COR-L47 (cell line): ENCODE results near the gene MDP1.

Experiments
- DNase-seq: peaks from one replicate; lab custom pipeline; 2025; lab: John Stamatoyannopoulos, UW

Gene MDP1

DNA sequence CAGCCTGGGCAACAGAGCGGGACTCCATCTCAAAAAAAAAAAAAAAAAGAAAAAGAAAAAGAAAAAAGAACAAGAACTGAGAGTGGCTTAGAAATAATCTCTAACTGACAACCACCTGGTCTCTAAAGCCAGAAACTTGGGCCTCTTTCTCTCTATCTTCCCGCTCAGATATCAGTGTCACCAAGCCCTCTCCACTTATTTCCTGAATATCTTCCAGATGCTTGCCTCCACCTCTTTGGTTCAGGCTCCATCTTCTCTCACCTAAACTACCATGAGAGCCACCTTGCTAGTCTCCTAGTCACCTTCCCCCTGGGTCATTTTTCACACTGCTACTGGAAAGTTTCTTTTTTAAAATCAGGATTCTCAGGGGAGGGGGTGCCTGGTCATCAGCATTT, 18.8 kb downstream of the MDP1 start:
- DNase-seq, result no peak

DNA sequence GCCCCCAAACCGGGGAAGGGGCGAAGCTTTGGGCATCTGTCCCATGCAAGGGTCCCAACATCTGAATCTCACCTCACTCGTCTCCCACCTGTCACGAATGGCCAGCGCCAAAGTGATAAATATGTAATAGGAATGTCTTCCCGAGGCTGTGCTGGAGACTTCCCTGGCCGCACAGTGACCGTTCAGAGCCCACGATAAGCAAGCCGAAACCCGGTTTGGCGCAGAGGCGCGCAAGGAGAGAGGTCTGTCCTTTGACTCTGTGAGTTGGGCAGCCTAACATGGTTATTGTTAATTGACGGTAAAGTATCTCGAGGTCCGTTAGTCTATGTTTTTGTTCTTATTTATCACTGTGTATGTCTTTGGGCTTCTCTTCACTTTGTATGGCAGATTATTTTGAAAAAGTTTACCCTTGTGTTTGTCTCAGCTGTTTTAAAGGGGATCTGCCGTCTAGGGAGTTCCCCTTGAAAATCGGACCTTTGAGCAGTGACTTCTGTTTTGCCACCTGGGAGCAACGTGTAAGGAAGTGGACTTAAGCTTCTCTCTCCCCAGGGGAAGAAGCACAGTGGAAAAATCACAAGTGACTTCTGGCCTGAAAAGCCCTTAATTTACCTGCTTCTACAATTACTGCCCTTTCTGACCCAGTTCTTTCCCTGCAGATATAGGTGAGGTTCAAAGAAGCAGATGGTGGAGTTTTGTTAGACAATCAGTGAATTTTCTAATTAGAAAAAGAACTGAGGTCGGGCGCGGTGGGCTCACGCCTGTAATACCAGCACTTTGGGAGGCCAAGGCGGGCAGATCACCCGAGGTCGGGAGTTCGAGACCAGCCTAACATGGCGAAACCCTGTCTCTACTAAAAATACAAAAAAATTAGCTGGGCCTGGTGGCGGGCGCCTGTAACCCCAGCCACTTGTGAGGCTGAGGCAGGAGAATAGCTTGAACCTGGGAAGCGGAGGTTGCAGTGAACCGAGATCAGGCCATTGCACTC, 19.5 kb downstream of the MDP1 start:
- no peak for DNase-seq

DNA sequence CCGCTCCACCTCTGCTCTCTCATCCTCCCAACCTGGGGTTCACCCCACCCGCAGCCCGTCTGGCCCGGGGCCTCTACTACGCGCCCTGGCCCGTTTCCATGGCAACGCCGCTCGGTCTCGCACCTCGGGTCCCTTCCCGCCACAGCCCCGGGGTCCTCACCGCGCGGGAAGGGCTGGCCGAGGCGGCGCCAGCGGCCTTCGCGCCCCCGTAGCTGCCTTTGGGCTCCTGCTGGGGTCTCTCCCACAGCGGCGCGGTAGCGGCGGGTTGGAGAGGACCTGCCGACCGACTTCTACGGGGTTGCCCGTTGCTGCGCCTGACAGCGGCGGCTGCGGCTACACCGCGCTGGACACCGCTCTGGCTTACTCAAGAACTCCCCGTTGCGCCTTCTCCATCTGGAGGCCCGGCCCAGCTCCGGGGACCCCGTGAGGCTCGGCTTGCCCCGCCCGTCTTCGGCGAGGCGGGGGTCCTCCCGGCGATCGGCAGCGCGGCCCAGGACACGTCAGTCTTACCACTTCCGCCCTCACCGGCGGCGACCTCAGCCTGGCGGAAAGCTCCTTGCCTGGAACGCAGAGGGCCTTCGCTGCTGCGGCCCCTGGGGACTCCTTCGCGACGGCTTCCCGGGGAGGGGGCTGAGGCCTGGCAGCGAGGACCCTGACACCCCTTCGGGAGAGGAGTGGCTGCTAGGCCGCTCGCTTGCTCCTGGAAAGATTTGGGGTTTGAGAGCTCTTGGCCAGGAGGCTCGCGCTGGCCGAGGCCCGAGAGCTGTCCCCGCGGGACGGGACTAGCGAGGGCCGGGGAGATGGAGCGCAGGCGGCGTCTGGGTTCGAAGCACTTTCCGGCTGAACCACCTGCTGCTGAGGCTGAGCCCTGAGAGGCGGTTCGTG, 20.4 kb downstream of the MDP1 start, which contains the start of gene TM9SF1:
TM9SF1 (minus strand) TSS at position 256 of the 885 bp plus-strand sequence. CDS start 422 bp downstream, outside the sequence.
- peak; percentile 76 for DNase-seq

DNA sequence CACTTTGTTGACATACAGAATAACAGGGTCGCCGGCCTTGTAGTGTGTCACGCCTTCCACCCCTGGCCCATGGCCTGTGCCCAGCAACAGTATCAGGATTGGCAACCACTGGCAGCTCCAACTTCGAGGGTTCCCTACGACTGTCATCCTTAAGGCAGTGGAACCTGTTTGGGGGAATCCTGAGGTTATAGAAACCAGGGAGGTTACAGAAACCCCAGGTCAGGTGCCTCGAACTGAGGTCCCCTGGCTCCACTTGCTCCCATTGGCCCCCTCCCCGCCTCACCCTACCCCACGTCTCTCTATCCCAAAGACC, 21.0 kb downstream of the MDP1 start:
- no peak for DNase-seq

DNA sequence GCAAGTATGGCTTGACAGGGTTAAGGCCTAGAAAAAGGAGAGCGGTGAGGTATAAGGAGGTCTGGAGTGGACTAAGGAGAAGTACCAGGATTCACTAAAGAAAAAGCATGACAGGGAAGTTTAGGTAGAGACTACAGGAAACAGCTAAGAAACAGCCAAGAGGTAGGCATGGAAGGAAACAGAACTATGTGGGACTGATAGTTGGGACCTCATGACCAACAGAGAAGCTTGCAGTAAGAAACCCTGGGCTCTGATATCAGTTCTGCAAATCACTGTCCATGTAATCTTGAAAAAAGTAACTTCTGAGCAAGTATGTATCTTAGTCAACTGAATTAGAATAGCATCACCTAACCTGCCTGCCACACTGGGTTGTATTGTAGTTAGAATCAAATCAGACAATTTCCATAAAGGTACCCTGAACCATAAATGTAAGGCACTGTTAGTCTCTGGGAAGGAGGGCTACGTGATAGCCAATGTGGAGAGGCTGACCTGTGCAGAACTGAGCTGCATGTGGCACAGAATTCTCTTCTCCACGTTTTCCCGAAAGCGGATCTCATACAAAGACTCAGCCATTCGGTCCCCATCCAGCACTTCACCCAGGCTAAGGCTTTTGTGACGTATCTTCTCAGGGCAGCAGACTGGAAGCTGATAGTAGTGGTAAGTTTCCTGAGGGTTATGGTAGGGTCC, 21.5 kb downstream of the MDP1 start:
- DNase-seq, result no peak

DNA sequence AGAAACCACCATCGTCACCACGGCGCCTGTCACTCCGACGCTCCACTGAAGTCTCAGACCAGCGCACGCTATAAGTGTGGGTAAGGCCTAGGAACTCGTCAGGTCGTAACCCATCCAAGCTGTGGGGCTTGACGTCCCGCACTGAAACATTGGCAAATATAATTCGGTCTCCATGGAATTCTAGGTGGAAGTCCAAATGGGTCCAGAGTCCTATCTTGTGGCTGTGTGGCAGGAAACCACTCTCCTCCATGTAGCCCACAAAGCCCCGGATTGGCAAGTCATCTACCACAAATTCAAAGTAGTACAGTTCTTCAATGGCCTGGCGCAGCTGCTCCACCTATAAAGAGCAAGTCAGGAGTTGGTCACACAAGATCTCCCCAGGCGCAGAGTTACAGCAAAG, 22.9 kb downstream of the MDP1 start:
- no peak for DNase-seq

DNA sequence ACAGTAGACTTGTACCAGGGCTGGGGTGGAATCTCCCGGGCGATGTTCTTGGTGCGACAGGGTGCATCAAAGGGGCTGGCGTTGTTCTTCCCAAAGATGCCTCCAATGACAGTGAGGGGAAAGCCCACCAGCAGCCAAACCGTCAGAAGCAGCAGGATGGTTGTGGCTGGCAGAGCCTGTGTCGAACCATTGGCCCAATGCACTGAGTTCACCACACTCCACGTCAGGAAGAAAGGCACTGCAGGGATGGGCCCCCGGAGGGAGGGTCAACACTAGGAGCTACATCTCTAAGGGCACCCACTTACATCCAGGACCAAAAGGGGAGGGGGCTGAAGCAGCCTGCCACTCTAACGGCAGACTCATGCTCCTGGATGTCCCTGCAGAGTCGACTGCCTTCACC, 25.4 kb downstream of the MDP1 start:
- no peak for DNase-seq

DNA sequence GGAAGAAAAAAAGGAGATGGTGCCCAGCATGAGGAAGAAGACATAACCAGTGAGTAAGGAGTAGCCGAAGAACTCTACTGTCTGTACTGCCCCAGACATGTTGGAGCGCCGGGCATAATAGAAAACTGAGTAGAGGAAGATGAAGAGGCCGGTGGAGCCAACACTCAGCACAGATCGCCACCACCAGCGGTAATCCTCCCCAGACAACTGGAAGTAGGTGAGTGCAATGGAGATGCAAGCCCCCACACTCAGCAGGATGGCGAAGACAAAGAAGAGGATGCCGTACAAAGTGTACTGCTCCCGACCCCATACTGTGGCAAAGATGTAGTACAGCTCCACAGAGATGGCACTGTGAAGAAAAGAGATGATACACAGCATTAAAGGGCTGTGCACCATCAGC, 26.4 kb downstream of the MDP1 start:
- DNase-seq, result no peak

DNA sequence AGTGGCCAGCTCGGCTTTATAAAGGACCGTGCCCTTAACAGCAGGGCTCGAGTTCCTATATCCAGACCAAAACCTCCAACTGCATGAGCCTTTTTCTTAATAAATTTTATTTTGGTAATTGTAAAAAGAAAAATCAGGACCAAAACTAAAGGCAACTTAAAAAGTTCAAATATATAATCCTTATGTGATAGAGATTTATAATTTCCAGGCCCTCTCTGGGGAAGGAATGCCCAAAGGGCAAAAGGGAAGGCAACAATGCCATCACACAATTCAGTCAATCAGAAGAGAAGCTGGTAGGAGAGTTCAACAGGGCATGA, 26.8 kb downstream of the MDP1 start:
- no peak for DNase-seq

DNA sequence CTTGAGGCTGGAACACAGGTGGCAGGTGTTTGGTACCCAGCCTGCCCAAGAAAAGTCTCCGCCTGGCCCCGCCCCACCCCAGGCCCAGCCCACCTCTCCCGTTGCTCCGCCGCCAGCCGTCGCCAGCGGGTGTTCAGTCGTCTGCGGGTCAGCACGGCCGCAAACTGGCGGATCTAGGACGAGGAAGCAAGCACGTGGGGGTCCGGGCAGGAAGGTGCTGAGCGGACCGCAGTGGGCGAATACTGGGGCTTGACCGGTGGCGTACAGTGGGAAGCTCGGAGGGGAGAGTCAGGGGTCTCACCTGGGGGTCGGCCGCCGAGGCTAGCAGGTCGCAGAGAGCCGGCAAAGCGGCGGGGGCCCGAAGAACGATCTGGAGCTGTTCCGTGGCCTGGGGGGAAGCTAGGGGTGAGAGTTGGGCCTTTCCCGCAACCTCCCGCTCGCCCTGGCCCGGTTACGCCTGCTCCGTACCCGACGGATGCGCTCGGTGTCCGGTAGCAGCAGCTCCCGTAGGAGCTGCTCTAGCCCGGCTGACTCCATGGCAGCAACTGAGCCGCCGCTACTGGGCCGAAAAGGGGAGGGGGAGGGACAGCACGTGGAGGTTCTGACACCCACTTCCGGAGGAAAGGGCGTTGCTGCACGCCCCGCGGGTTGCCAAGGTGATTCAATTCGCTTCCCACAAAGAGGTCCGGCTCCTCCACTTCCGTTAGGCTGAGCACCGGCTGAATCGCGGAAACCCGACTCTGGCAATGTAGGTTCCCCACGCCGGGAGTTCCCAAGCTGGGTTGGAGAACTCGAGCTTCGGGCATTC, 27.4 kb downstream of the MDP1 start, which contains the start of gene IPO4:
IPO4 (minus strand) TSS at position 566 of the 808 bp plus-strand sequence; CDS start at position 537, 29 bp downstream.
- DNase-seq, result peak; percentile 98

DNA sequence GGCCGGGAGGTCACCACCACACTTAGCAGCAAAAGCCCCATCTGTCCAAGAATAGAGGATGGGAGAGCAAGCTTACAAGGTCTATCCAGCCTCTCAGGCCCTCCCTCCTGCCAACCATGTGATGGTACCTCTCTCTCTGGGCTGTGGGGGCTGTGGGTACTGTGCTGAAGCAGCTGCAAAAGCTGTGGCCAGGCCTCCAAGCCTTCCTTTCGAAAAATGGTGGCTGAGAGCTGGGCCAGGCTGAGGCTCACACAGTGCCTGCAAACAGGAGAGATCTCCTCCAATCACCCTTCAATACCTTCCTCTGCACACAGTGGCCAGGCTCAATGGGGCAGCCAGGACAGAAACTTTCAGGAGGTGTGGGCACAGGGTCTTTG, 28.3 kb downstream of the MDP1 start:
- no peak for DNase-seq

DNA sequence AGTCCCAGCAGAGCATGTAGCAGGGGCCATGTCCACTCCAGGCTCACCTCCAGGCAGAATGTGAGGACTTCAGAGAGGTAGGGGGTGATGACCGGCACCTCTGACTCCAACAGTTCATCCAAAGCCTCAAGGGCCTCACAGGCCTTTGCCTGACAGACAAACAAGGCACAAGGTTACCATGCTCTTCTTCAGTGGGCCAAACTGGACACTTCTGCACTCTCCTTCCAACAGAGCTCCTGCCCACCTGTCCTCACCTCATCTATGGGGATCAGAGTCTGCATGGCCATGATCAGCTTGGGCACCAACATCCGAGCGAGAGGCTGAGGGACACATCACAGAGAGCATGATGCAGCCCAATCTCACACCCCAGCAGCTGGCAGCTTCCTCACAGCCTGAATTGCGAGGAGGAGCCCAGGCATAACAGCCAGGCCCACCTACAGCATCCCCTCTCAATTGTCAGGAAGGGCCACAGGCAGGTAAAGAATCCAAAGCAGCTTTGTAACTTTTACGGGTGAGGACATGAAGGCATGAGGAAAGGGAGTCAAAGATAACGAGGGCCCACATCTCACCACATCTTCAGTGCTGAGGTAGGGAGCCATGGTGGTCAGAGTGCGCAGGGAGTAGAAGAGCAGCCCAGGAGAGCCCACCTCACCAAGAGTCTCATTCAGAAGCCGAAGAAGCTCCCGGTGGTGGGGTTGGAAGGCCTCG, 28.9 kb downstream of the MDP1 start:
- no peak for DNase-seq

DNA sequence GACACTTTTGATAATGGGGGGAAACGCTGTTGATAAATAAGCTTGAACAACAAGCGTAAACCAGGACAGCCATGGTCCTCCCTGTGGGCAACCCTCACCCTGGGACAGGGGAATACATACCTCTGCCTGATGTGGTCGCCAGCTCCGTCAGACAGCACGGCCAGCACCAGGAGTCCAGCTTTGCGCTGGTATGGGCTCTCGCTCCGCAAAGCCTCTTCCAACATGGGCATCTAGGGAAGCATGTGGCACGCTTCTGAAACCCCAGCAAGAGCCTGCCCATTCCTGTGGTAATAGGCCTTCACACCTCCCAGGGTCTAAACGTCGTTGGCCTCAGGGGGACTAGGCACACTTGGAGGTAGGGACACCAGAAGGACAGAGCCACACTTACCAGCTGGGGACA, 30.1 kb downstream of the MDP1 start:
- DNase-seq, result no peak

DNA sequence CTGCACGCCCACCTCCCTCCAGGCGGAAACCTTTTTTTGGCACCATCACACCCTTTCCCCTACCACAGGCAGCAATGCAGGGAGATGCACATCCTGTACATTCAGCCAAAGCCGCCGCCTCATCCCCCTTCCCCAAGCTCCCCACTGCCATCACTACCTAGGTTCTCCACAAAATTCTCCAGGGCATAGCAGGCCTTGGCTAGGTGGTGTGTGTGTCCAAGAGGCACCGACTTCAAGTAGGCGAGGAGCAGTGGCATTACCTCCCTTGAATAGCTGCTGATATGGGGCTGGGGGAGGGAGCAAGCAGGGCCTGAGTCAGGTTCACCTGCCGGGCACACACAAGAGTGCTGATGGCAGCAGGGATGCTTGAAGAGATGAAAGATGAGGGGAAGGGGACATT, 30.8 kb downstream of the MDP1 start:
- no peak for DNase-seq

DNA sequence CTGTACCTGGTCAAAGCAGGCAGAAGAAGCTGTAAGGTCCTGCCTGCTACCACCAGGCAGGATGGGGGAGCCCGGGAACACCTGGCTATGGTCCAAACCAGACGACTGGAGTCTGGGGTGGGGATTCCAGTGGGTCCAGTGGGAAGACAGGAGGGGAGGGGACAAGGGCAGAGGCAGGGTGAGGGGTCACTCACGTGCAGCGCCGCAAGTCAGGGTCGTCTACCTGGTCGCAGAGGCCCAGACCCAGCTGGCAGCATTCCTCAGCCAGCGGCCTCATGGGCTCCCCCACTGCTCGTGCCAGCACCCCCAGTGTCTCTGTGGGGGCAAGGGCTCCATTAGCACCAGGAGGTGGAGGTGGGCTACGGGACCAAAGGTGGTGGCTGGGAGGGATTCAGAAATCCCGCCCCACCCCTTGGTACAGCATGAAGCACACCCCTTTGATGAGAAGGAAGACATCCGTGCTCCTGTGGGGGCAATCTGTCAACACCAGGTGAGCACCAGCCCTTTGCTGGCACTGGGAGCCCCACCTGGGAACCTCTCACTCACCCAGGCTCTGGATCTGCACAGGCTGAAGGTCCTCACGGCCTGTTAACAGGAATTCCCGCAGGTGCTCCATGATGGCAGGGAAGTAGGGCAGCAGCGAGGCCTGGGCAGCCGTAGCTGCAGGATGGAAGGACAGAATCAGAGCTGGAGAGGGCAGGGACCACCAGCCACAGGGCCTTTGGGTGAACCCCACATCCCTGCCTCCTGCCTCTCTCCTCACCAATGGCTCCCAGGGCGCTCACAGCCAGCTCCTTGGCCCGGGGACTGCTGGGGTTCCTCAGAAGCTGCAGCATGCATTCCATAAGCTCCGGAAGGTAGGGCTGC, 31.5 kb downstream of the MDP1 start:
- no peak for DNase-seq

DNA sequence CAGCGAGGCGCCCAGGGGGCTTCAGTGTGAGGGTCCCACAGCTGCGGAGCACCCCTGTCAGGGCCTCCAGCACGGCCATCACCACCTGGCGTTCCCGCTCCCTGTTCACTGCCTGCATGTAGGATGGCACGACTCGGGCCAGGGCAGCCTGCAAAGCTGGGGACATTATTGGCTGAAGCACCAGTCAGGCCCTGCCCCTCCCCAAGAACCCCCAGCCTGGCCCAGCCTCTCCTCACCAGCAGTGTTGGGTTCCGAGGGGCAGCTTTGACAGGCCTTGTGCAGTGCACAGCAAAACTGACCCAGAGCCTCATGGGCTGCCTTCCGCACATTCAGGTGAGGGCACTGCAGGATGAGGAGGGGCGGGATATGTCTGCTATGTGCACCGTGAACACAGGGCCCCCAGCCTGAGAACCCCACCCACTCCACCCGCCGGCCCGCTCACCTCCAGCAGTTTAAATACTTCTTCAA, 32.8 kb downstream of the MDP1 start:
- no peak for DNase-seq

DNA sequence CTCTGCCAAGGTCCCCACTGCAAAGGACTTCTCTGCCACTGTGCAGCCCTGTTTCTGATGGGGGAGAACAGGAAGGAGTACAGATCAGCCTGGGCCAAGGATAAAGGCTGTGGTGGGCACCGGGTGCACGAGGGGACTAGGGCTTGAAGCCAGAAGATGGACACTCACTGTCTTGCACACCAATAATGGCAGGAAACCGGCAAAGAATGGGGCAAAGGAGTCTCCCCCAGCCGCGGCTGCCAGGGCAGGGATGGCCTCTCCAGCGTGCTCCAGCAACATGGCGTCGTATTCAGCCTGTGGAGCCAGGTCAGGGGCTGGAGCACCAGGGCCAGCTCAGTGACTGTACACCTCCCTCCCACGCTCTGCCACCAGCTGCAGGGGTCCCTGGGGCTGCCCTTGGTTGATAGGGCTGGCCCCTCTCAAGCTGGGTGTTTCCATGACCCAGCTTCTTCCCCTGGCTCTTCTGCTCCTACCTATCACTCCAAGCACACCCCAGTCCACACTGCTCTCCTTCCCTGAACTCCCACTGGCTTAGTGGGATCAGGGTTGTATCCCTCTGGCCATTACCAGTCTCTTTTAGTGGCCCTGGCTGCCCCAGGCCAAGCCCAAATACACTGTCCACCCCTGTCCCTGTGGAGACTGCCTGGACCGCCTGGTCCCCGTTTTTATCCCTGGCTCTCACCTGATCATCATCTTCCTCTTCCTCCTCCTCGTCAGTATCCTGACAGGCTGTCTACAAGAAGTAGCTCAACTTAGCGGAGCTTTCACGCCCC, 33.6 kb downstream of the MDP1 start:
- DNase-seq, result no peak

DNA sequence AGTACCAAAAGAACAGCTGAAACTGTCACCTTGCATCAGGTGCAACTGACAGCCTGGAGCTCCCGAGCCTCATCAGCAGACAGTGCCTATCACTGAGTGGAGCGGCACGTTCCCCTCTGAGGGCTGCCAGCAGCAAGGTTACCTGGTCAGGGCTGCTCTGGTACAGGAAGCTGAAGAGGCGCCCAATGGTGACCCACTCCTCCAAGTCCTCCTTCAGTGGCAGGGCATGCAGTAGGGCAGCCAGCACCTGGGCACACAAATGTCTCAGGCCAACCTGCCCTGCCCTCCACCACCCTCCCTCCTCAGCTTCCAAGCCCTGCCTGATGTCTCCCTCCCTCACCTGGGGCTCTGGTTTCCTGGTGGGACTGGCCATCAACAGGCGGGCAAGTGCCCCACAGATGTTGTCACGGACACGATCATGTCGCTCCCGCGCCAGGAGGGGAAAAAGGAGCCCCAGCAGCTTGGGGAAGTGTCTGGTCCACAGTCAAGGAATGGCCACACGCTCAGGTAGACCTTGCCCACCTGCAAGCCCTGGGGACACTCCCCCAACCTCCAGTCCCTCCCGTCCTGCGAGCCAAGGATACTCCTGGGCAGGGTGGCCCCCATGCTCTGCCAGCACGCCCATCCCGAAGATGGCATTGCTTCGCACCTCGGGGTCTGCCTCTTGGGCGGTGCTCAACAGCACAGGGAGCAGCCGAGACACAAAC, 34.3 kb downstream of the MDP1 start:
- no peak for DNase-seq
